ENCODE results near the gene SLC4A1.
A peak's percentile ranks its signal among the peaks of the same experiment; 100 is the strongest.

The SLC4A1 gene

DNA sequence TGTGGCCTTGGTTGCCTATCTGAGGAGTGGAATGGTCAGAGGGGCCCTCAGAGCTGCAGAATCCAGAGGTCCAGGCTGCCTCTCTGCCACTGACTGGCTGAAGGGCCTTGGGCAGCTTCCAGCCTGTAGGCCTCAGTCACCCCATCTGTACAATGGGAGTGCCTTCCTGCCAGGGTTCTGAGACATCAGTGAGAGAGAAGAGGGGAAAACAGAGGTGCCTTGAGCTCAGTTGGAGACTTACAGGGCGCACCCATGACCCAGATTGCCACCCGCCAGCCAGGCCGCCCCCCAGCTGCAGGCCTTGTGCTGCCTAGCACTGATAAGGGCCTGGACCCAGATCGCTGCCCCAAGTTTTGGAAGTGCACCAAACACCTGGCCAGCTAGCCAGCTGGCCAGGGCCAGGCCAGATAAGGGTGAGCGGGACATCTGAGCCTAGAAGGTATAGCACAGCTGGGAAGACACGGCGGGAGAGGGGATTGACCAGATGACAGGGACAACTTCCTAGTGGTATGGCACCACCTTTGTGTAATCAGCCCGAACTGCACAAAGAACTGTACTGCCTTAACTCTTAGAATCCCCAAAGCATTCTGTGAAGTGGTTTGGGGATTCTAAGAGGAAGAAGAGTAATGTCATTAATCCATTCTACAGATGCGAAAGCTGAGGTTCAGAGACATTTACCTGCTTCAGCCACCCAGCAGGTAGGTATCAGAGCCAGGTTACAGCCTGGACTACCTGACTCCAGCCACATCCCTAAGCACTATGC, 1.4 kb downstream of the SLC4A1 start:
- H3K4me1 Mint-ChIP-seq, result no peaks in the 10 kb centered on the region
- H3K4me3 Mint-ChIP-seq, result no peak overlapping the region
- TF ChIP-seq, protein P1, sequence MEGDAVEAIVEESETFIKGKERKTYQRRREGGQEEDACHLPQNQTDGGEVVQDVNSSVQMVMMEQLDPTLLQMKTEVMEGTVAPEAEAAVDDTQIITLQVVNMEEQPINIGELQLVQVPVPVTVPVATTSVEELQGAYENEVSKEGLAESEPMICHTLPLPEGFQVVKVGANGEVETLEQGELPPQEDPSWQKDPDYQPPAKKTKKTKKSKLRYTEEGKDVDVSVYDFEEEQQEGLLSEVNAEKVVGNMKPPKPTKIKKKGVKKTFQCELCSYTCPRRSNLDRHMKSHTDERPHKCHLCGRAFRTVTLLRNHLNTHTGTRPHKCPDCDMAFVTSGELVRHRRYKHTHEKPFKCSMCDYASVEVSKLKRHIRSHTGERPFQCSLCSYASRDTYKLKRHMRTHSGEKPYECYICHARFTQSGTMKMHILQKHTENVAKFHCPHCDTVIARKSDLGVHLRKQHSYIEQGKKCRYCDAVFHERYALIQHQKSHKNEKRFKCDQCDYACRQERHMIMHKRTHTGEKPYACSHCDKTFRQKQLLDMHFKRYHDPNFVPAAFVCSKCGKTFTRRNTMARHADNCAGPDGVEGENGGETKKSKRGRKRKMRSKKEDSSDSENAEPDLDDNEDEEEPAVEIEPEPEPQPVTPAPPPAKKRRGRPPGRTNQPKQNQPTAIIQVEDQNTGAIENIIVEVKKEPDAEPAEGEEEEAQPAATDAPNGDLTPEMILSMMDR (IDR thresholded peaks at IDR 0.05; ENCODE audit: unreplicated experiment in 3 of 3), result no peak
- H3K27ac Mint-ChIP-seq, result no peak overlapping the region
- no peaks in the 10 kb centered on the region for H3K9me3 Mint-ChIP-seq
- no peaks in the 10 kb centered on the region for H3K36me3 Mint-ChIP-seq (ENCODE audit: low read depth)
- peaks cover 4% of the 10 kb centered on the region for H3K27me3 Mint-ChIP-seq (ENCODE audit: low read depth)

GRCh38 chr17:44263345-44263902, 4.5 kb downstream of the SLC4A1 start:
- no peak overlapping the region for H3K27ac Mint-ChIP-seq
- no peaks in the 10 kb centered on the region for H3K27me3 Mint-ChIP-seq (ENCODE audit: low read depth)
- no peaks in the 10 kb centered on the region for H3K9me3 Mint-ChIP-seq
- H3K36me3 Mint-ChIP-seq (ENCODE audit: low read depth), result no peaks in the 10 kb centered on the region
- no peaks in the 10 kb centered on the region for H3K4me1 Mint-ChIP-seq
- no peak overlapping the region for H3K4me3 Mint-ChIP-seq
- TF ChIP-seq, protein P1 (IDR thresholded peaks at IDR 0.05; ENCODE audit: unreplicated experiment in 3 of 3), result no peak

DNA sequence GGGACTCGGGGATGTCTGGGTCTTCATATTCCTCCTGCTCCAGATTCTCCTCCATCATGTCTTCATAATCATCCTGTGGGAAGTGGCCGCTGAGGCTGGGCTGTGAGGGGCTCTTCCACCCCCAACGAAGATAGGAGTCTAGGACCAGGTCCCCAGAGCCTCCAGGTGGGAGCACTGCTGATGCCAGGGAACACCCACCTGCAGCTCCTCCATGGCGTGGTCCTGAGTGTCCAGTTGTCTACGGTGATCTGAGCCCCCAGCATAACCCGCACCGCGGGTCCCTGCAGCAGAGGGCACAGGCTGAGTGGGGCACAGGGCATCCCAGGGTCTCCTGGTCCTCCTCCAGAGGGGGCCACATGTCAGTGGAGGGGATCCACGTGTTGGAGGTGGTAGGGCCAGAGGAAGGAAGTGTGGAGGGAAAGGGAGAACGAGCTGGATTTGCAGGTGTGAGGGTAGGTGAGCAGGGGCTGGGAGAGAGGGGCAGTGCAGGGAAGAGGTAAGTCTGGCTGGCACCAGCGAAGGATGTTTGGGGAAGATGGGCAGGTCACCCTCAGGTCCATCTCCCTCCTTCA, 5.2 kb downstream of the SLC4A1 start:
- no peaks in the 10 kb centered on the region for H3K4me1 Mint-ChIP-seq
- no peaks in the 10 kb centered on the region for H3K27me3 Mint-ChIP-seq (ENCODE audit: low read depth)
- no peak overlapping the region for H3K4me3 Mint-ChIP-seq
- H3K9me3 Mint-ChIP-seq, result no peaks in the 10 kb centered on the region
- H3K27ac Mint-ChIP-seq, result no peak overlapping the region
- TF ChIP-seq, protein P1 (IDR thresholded peaks at IDR 0.05; ENCODE audit: unreplicated experiment in 3 of 3), result no peak
- H3K36me3 Mint-ChIP-seq (ENCODE audit: low read depth), result no peaks in the 10 kb centered on the region

DNA sequence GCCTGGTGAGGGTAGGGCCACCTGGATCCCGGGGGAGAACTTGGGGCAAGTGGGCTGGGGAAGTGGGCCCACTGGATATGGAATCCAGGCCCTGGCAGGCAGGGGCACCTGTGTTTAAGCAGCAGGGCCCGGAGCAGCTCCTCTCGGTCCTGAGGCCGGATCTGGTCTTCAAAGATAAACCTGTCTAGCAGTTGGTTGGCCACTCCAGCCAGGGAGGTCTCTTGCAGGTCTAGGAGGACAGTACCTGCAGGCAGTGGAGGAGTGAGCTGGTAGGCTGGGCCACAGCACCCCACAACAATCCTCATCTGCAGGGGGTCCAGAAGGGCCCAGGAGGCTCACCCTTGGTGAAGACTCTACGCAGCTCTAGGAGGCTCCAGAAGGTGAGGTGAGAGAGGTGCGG, 7.6 kb downstream of the SLC4A1 start:
- Mint-ChIP-seq H3K4me3 (no peak overlapping the region), H3K36me3 (ENCODE audit: low read depth) (no peaks in the 10 kb centered on the region), H3K27ac (no peak overlapping the region), H3K9me3 (no peaks in the 10 kb centered on the region), H3K27me3 (ENCODE audit: low read depth) (peaks cover 7% of the 10 kb centered on the region), H3K4me1 (no peaks in the 10 kb centered on the region)
- TF ChIP-seq, protein P1 (IDR thresholded peaks at IDR 0.05; ENCODE audit: unreplicated experiment in 3 of 3), result no peak

DNA sequence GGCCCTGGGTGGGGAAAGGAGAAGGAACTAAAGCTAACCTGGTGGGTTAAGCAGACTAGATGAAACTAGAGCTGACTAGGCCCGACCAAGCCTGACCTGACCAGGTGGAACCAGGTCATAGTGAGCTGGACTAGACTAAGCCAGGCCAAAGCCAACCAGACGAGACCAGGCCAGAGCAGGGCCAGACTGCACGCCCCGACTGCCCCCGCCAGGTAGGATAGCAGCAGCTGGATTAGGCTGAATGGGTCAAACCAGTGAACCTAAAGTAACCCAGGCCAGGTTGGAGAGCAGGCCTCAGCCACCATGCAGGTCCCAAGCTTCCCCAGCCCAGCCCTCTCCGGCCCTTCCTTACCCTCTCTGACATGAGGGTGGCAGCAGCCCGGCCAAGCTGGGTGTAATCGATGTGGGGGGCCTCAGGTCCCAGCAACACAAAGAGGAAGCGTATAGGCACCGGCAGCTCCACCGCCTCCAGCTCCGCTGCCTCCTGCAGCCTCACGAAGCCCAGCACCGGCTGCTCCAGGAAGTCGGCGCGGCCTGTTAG, 9.1 kb downstream of the SLC4A1 start:
- Mint-ChIP-seq H3K27me3 (ENCODE audit: low read depth) (peaks cover 13% of the 10 kb centered on the region), H3K4me1 (no peaks in the 10 kb centered on the region), H3K36me3 (ENCODE audit: low read depth) (no peaks in the 10 kb centered on the region), H3K9me3 (no peaks in the 10 kb centered on the region), H3K4me3 (no peak overlapping the region), H3K27ac (peak overlapping the region in 1 of 3 experiments; percentile 38)
- TF ChIP-seq, protein P1 (IDR thresholded peaks at IDR 0.05; ENCODE audit: unreplicated experiment in 3 of 3), result no peak

All from nephron (organoid).